ENCODE data around the gene PIP5K1B.
A peak's percentile ranks its signal among the peaks of the same experiment; 100 is the strongest.

PIP5K1B gene

DNA sequence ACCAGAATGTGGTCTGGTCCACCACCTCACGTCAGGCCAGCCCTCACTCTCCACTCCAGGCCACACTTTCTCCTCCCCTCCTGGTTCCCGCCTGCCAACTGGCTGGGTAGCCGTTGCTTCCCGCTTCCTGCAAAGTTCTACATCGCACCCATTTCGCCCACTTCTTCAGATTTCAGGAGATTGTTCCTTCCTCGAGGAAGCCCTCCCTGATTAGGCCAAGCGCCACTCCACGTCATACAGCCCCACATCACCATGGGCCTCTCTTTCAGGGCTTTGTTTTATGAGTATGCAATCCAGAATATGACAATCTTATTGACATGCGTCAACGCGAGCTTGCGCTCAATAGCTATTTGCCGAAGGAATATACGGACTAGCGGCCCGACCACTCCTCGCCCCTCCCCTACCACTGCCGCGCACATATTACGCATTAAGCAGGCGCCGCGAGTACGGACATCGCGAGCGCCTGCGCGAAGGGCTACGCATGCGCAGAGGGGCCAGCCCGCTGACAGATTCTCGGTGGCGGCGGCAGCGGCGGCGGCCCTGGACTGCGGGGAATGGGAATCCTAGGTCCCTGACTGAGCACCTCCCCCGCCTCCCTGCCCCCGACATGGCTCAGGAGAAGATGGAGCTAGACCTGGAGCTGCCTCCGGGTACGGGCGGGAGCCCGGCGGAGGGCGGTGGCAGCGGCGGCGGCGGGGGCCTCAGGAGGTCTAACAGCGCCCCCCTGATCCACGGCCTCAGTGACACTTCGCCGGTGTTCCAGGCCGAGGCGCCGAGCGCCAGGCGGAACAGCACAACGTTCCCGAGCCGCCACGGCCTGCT lies 74.7 kb downstream of the PIP5K1B start:
- DNase-seq, result peak; percentile 92 to 94

DNA sequence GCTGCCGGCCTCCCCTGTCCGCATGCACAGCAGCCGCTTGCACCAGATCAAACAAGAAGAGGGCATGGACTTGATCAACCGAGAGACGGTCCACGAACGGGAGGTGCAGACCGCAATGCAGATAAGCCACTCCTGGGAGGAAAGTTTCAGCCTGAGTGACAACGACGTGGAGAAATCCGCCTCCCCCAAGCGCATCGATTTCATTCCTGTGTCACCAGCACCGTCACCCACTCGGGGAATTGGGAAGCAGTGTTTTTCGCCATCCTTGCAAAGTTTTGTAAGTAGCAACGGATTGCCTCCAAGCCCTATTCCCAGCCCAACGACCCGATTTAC lies 75.3 kb downstream of the PIP5K1B start:
- DNase-seq, result no peak

DNA sequence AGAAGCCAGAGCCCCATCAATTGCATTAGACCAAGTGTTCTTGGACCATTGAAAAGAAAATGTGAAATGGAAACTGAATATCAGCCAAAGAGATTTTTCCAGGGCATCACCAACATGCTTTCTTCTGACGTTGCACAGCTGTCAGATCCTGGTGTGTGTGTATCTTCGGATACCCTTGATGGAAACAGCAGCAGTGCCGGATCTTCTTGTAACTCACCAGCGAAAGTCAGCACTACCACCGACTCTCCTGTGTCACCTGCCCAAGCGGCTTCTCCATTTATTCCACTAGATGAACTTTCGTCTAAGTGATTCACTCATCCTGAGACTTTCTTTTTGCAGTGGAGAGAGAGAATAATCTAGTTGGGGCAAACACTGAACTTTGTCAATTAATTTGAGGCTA lies 75.7 kb downstream of the PIP5K1B start:
- DNase-seq, result peak; percentile 18 to 41

DNA sequence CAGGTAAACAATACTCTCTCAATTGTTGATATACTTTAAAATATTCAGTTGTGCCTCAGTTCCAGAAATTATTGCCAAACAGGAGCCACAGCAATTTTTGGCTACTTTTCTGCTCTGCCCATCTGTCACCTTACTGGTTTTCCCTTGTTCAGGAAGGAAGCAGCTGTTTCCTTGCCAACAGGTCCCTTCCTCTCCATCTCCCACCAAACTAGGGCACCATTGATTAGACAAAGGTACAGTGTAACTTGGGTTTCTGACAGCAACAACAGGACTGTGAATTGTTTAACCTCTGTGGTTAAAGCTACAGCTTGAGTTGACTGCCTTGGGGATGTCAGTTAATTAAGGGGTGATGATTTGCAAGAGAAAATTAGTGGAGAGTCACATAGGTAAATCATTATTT lies 76.9 kb downstream of the PIP5K1B start:
- no peak for DNase-seq

DNA sequence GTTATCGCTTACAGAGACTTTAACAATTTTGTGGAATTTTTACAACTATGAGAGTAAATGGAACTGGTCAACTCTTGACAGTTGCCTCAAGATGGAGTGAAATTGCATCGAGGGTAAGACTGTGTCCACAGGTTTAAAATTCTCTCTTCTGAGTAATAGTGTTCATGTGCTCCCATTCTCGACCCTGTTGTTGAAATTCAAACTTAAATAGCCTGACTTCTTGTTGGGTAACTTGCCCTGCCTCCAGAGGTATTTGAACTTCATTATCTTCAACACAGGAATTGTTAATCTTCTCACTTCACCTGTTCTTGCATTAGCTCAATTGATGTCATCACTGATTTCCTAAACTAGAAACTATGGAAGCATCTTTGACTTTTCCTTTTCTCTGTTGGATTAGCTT lies 77.5 kb downstream of the PIP5K1B start:
- DNase-seq, result no peak

DNA sequence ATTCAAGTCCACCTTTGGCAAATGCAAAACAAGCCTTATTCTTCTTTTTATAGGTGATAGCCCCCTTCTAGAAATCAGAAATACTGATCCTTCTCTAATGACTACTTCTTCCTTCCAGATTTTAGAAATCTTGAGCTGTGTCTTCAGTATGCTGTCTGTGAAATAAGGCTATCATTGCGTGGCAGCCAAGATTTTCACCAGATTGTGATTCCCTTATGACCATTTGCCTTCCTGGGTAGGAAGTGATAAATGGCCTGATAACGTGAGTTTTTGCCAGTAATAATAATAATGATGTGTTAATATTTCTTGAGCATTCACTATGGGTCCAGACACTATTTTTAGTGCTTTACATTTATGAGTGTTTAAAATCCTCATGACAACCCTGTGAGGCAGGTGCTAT lies 80.9 kb downstream of the PIP5K1B start:
- DNase-seq, result no peak

DNA sequence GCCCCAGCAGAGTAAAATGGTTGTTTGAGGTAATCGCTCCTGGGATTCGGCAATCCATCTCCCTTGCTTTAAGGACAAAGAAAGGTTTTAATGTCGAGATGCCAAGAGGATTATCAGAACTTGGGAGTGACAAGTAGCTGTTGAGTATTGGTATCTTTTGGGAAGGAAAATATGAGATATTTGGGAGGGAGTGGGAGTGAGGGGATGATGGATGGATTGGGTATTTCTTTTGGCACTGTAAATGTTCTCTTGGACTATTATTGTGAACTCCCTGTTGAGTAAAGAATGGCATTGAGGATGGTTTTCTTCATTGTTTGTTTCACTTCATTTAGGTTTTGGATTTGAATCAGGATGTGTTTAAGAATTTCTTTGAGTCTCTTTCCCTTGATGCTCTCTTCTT lies 86.1 kb downstream of the PIP5K1B start:
- DNase-seq, result no peak

DNA sequence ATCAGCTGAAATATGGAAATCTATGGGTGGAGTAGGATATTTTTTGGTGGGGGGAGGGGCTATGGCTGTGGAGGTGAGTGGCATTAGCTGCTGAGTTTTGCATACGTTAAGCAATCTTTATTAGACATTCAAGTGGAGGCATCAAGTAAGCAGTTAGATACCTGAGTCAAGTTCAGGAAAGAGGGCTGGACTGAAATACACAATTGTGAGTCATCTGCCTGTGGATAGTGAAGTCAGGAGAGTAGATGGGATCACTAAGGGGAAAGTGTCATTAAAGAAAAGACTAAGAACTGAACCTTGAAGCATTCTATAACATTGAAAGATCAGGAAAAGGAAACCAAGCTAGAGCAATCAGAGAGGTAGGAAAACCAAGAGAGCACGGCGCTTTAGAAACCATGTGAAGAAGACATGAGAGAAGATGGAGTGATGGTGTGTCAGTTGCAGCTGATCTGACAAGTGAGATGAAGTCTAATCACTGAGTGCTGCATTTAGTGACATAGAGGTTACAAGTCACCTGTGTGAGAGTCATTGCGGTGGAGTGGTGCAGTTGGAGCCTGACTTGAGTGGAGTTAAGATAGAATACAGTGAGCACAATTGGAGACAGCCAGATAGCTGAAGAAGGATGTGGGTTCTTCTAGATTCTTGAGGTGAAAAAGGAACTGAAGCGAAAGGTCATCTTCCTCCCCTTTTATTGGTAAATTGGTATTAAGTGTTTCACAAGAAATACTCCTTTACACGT lies 88.7 kb downstream of the PIP5K1B start:
- no peak for DNase-seq

DNA sequence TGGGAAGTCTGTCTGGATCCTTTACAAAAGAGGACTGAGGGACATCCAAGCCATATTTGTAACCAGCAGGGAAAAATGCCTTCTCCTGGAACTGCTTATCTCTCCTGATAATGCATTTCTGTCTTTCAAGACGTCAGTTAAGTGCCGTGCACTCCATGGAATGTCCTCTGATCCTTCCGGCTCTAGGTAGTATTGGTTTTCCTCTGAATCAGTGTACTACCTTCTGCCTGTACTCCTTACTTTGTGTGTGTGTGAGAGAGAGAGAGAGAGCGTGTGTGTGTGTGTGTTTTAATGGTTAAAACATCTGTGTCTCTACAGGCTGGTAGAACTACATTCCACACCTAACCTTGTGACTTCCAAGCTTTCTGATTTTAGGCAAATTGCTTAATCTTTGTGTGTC lies 89.9 kb downstream of the PIP5K1B start:
- no peak for DNase-seq

DNA sequence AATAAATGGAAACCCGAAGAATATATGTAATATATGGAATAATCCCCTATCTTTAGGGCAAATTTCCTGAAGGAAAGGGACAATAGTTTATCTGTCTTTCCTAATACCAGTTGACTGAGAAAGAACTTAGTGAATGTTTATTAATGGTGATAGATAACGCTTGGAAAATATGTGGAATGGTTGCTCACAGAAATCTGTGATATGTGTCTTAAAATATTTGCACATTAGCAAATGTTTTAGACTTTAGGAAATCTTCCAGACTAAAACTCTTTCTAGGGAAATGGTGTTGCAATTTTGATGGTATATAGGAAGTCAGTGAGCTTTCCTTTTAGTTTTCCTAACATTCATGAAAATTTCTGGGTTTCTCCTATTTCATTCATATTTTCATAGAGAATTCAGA lies 90.4 kb downstream of the PIP5K1B start:
- DNase-seq, result no peak

DNA sequence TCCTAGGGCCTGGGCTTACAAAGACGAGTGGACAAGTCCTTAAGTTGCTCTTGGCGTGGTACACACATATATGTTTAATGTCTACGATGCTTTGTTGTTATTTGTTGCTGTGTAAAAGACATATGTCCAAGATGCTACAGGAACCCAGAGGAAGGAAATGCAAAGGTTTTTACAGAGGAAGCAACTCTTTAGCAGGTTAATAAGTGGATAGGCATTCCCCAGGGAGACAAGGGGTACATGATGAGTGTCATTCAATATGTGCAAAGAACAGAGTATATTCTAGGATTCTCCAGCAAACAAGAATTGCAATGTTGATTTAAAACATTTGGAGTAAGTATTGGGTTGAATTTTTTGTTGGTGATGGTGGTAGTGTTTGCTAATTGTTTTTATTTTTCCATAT lies 92.1 kb downstream of the PIP5K1B start:
- DNase-seq, result no peak

DNA sequence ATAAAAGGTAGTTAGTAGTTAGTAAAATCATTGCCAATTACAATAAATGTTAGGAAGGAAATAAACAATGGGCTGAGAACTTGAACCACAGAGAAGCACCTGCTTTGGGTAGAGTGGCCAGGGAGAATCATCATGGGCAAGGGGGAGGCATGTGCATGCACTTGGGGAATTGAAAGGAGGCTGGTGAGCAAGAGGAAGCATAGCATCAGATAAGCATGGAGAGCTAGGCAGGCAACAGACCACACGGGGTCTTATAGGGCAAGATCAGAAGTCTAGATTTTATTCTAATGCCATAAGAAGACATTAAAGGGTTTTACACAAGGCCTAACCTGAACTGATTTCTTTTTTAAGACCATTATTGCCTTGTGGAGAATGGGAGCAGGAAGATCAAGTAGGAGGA lies 93.4 kb downstream of the PIP5K1B start:
- no peak for DNase-seq

DNA sequence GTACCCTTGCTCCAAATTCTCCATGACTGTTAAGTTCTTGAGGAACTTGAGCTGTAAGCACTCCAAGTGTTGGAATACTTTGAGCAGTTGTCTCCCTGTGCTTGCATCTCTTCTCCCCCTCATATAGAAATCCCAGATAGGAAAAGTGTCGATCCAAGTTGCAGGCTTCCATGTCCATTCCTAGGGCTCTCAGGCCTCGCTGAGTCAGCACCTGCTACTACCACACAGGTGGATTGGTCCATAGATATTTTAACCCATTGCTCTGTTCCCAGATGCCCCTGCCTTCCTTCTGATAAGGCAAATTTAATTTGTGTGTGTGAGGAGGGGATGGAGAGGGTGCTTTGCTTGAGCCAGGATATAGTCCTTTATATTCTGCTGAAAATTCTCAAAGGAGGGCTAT lies 95.8 kb downstream of the PIP5K1B start:
- DNase-seq, result no peak

DNA sequence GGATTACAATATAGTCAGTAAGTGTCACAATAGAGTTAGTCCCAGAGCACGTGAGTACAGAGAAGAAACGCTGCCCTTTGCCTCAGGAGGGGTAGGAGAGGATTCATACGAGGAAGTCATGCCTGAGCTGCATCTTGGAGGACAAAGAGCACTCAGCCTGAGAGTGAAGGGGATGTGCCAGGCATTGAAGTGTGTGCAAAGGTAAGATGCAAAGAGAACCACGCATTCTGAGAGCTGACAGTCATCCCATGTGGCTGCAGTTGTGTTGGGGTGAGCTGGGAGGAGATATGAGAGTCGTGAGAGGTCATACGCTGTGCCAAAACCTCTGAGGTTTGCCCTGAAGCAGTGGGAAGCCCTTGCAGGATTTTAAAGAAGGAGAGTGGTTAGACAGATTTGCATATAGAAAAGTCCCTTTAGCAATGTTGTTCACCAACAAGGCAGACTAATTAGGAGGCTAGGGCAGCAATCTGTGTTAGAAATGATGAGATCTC lies 97.5 kb downstream of the PIP5K1B start:
- peak; percentile 32 to 54 for DNase-seq

DNA sequence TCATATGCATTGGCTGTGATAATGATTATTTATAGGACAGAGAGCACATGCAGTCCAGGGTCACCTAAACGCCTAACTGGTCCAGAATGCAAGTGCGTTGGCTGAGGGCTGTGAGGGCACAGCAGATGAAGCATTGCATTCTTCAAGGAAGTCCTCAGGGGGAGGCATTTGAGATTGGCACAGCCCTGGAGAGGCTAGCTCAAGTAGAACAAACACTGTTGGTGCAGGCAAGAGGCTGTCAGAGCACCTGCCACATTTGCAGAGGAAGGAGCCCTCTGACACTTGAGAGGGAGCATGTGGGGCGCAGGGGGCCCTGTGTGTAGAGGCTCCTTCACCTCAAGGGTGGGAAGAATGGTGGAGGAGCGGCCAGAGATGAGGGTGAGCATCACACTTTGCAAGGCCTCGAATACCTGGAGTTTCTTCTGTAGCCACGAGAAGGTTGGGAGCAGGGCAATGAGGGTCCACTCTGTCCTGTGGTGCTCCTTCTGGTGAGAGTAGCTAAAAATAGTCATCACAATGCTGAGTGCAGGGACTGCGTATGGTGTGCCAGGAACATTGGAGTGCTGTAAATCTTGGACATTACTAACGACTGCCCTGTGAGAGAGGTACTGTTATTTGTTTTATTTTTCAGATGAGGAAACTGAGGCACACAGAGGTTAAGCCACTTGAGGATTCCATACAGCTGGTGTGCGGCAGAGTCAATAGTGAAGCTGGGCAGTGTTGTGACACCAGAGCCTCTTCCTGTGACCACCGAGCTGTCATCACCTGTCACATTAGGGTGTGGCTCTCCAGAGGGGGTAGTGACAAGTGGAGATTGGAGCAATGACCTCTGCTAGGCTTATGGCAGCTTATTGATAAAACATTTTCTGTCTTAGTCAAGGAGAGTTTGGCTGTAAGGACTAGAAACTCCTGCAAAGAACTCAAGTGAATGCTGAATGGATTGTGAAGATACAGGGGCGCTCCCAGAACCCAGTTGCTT lies 100.2 kb downstream of the PIP5K1B start:
- no peak for DNase-seq

DNA sequence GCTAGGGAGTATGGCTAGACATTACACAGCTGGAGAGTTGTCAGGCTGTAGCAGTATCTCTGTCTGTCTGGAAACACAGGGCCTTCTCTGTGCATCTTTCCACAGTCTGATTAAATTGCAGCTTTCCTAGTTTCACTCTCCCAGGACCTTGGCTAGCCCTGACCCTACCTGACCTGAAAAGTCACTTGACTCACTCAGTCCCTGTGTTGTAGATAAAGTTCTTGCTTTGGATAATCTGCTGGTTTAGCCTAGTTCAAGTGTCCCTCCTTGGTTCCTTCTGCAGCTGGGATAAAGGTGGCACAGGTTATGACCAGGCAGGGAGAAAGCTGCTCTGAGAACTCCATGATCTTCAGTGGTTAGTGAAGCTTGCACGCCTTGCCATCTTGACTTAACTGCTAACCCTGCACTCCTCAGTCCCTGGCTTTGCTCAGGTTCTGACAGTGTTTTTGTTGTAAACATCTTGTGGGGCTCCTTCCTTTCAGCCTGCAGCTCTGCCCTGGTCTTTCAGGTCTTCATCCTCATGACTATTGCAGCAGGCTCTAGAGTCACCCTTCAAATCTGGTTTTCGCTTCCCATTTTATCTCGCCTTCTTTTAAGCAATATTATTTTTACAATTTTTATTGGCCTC lies 101.0 kb downstream of the PIP5K1B start:
- no peak for DNase-seq

DNA sequence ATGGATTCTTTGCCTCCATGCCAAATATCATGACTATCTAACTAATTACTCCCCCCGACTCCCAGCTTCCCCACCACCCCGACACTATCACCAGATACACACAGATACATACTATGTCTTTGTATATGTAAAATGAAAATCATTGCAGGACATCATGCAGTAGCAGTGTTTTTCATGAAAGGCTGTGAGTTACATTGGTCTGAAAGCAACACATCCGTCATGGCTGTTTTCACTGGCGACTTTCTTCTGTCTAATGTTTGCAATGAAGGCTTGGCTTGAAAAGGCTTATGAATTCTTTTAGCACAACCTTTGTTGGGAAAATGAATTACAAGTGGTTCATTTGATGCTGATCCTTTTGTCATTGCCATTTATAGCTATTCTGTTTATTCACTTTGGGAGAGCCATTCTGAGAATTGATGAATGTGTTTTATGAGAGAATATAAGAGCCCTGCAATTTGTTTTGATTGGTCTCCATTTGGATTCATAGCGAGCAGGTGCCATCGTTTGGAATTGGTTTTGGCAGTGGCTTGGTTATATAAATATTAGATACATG lies 103.4 kb downstream of the PIP5K1B start:
- no peak for DNase-seq

DNA sequence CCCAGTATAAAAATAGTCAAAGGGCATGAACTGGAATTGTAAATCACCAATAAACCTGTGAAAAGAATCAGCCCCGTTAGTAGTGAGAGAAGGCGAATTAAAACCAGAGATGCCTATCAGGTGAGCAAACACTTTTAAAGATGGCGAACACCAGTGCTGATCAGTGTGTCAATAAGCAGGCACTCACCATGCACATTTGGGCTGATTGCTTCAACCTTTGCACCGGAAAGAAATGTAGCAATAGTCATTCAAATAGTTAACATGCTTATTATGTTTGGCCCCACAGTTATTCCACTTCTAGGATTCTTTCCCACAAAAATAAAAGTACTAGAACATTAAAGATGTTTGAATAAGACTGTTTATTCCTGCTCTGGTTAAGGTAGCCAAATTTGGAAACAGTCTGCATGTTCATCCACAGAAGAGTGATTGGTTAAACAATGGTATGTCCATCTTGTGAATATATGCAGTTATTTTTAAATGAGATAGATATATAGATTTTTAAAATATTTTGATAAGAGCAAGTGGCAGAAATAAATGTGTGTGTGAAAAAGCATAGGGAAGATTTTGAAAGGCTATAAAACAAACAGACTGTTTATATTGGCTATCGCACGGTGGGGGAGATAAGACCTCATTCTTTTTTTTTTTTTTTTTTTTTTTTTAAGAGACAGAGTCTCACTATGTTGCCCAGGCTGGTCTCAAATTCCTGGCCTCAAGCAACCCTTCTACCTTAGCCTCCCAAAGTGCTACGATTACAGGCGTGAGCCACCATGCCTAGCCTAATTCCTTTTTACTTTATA lies 112.2 kb downstream of the PIP5K1B start:
- DNase-seq, result no peak

DNA sequence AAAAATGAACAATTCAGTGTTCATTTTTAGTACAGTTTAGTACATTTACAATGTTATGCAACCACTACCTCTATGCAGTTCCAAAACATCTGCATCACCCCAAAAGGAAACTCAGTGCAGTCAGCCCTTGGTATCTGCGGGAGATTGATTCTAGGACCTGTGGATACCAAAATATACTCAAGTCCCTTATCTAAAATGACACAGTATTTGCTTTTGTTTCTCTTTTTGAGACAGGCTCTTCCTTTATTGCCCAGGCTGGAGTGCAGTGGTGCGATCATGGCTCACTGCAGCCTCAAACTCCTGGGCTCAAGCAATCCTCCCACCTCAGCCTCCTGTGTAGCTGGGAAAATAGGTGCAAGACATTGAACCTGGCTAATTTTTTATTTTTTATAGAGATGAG lies 114.0 kb downstream of the PIP5K1B start:
- no peak for DNase-seq

DNA sequence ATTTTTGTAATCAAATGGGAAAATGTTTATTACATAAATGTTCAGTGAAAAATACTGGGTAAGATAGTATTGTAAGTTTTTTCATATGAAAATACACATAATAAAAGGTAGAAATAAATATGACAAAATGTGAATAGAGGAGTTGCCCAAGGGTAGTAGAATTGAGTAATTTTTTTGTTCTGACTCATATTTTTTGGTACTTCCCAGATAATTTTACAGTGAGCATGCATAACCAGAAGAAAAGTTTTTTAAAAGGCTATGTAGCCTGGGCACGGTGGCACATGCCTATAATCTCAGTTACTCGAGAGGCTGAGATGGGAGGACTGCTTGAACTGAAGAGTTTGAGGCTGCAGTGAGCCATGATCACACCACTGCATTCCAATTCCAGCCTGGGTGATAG lies 116.9 kb downstream of the PIP5K1B start:
- no peak for DNase-seq

DNA sequence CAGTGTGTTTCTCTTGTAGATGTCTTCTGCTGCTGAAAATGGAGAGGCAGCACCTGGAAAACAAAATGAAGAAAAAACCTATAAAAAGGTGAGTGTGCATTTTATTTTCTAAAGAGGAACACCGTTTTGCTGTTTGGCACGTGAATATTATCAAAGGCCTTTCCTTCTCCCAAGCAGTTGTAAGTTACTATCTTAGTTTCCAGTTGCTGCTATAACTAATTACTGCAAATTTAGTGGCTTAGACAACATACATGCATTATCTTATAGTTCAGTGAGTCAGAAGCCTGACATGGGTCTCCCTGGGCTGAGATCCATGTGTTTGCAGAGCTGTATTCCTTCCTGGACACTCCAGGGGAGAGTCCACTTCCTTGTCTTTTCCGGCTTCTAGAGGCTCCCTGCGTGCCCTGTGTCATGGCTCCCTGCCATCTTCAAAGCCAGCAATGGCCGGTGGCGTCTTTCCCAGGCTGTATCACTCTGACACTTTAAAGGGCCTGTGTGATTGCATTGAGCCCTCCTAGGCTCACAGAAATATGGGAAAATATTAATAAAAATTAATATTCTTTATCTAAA lies 117.6 kb downstream of the PIP5K1B start:
- no peak for DNase-seq

All from activated CD4-positive, alpha-beta T cell treated with anti-CD3 and anti-CD28 coated beads, Interleukin-2, amount 50 U/mL, for 48 hours (primary cell).